ENCODE data around the gene TOM1L2.

- TF ChIP-seq, protein P1, sequence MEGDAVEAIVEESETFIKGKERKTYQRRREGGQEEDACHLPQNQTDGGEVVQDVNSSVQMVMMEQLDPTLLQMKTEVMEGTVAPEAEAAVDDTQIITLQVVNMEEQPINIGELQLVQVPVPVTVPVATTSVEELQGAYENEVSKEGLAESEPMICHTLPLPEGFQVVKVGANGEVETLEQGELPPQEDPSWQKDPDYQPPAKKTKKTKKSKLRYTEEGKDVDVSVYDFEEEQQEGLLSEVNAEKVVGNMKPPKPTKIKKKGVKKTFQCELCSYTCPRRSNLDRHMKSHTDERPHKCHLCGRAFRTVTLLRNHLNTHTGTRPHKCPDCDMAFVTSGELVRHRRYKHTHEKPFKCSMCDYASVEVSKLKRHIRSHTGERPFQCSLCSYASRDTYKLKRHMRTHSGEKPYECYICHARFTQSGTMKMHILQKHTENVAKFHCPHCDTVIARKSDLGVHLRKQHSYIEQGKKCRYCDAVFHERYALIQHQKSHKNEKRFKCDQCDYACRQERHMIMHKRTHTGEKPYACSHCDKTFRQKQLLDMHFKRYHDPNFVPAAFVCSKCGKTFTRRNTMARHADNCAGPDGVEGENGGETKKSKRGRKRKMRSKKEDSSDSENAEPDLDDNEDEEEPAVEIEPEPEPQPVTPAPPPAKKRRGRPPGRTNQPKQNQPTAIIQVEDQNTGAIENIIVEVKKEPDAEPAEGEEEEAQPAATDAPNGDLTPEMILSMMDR (IDR thresholded peaks at IDR 0.05 in 4 of 5, conservative IDR thresholded peaks at IDR 0.05 in 1 of 5), result no peak
- no peak for TF ChIP-seq POLR2A (IDR thresholded peaks at IDR 0.05)
Measured at GRCh38 chr17:18005496-18005895, 33.3 kb upstream of the TOM1L2 start.
